Keratinocyte (primary cell): ENCODE results near the gene STX3.

Experiments
- CTCF ChIP-seq, 3 experiments: IDR thresholded peaks in 1 of 3; conservative IDR thresholded peaks in 1 of 3; optimal IDR thresholded peaks in 1 of 3; 2 replicates in 2 of 3; 3 replicates in 1 of 3; pipeline versions ENCODE3 to v1.5.1; 2011; ENCODE audit warnings: low read length in 3 of 3, mild to moderate bottlenecking in 3 of 3, moderate library complexity in 2 of 3, control low read depth in 1 of 3, inconsistent platforms in 1 of 3; ENCODE audit not compliant: insufficient read depth in 2 of 3; ENCODE audit errors: extremely low read depth in 1 of 3
- EZH2 ChIP-seq: IDR thresholded peaks from one replicate; pipeline ENCODE4 v1.6.1; 2012; ENCODE audit warnings: inconsistent platforms, mild to moderate bottlenecking, low read length, moderate library complexity

- TF ChIP-seq CTCF (optimal IDR thresholded peaks at IDR 0.05 in 1 of 3, IDR thresholded peaks at IDR 0.05 in 1 of 3, conservative IDR thresholded peaks at IDR 0.05 in 1 of 3; ENCODE audit: extremely low read depth in 1 of 3, insufficient read depth in 2 of 3, low read length in 3 of 3) (peak; percentile 81 to 94 (median 90)), EZH2 (no peak)
Observed at GRCh38 chr11:59753650-59754493, 1.3 kb upstream of the STX3 start.
